Mucosa of rectum (tissue), 2 donors: ENCODE measurements around the gene WDR13.
"Not testable (repeated sequence)": the region's sequence is repeated elsewhere in the genome, so short reads cannot be mapped to it uniquely, and the experiment has no call there.

Experiments used
- H3K27ac ChIP-seq, 2 donors: one replicate each; pipeline ENCODE4 v1.7.0; 2013; ENCODE audit warnings: inconsistent platforms in 2 of 2, low read depth in 2 of 2, low read length in 2 of 2
- H3K27me3 ChIP-seq, 2 donors: one replicate each; pipeline ENCODE4 v1.7.0; 2013; ENCODE audit warnings: low read length in 2 of 2; ENCODE audit not compliant: control insufficient read depth in 2 of 2, insufficient read depth in 2 of 2
- H3K36me3 ChIP-seq, 2 donors: one replicate each; pipeline ENCODE4 v1.7.0; 2013; ENCODE audit warnings: low read length in 2 of 2; ENCODE audit not compliant: control insufficient read depth in 2 of 2, insufficient read depth in 2 of 2
- H3K4me1 ChIP-seq, 2 donors: one replicate each; pipeline ENCODE4 v1.7.0; 2013; ENCODE audit warnings: low read length in 2 of 2, mild to moderate bottlenecking in 1 of 2; ENCODE audit not compliant: control insufficient read depth in 2 of 2, insufficient read depth in 2 of 2
- H3K4me3 ChIP-seq, 2 donors: one replicate each; pipeline ENCODE4 v1.7.0; 2013; ENCODE audit warnings: low read length in 2 of 2
- H3K9ac ChIP-seq, 2 donors: one replicate each; pipeline ENCODE4 v1.7.0; 2013; ENCODE audit warnings: low read length in 2 of 2, low read depth in 1 of 2, mild to moderate bottlenecking in 1 of 2
- H3K9me3 ChIP-seq, 2 donors: one replicate each; pipeline ENCODE4 v1.7.0; 2013; ENCODE audit warnings: low read length in 2 of 2; ENCODE audit not compliant: control insufficient read depth in 2 of 2
- donor health status: healthy.
- donor health status: Normal muscosa, but diverticular disease.

WDR13 gene

DNA sequence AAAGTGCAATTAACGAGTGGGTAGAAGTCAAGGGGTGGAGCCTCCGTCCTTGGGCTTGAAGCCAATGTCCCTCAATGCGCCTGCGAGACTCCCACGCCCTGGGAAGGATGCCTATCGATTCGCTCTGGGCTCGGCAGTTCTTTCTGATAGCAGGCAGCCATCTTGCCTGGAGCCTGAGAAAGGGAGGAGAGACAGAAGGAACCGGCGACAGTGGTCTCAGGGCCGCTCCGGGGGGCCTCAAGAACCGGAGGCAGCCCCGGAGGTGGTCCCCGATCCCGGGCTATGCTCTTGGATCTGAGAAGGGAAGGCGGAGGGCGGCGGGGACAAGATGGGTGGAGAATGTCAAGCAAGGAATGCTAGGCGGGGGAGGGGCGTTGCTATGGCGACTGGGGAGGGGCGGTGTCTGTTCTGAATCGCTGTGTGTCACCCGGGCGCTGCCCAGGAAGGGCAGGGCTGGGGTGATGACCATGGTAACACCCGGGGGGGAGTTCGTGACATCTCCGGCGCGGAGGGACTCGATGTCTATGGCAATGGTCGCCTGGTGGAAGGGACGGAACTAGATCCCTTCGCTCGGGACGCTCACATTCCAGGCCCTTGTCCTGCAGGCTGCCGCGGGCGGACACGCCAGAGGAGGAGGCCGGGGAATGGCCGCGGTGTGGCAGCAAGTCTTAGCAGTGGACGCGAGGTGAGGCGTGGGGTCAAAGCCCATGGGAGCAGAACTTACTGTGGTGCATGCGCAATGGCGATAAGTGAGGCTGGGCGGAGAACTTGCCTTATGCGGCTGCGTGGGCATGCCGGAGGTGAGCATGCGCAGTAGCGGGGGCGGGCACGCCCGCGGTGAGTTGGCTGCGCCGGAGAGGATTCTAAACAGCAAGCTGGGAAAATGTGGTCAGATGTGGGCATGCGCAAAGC is at the start of gene WDR13:
Gene WDR13 (plus strand): TSS at position 140 of the 912 bp plus-strand sequence. CDS start 505 bp downstream, at position 645.
- H3K27ac ChIP-seq = peak within 1 kb of the TSS; percentile 99
- peak within 1 kb of the TSS; percentile 84 to 97 for H3K9ac ChIP-seq
- H3K9me3 ChIP-seq = no peaks in the 10 kb centered on the region
- H3K36me3 ChIP-seq = peaks cover 3 to 16% of the 10 kb centered on the region in 2 donors
- peak within 1 kb of the TSS; percentile 85 to 88 for H3K4me3 ChIP-seq
- no peaks in the 10 kb centered on the region for H3K27me3 ChIP-seq
- peaks cover 7 to 8% of the 10 kb centered on the region in 2 donors for H3K4me1 ChIP-seq

DNA sequence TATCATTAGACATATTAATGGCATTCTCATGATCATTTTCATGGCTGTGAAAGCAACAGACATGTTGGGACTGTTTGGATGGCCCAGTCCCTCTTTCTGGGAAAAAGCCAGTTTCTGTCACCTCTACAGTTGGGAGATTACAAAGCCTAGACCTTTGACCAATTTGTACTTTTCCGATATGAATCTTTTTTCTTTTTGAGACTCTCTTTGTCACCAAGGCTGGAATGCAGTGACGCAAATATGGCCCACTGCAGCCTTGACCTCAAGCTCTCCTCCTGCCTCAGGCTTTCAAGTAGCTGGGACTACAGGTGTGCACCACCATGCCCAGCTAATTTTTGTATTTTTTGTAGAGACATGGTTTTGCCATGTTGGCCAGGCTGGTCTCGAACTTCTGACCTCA is 48.4 kb upstream of the WDR13 start:
- Histone ChIP-seq H3K36me3 (peaks cover 3 to 4% of the 10 kb centered on the region in 2 donors), H3K27ac (no peak overlapping the region)

DNA sequence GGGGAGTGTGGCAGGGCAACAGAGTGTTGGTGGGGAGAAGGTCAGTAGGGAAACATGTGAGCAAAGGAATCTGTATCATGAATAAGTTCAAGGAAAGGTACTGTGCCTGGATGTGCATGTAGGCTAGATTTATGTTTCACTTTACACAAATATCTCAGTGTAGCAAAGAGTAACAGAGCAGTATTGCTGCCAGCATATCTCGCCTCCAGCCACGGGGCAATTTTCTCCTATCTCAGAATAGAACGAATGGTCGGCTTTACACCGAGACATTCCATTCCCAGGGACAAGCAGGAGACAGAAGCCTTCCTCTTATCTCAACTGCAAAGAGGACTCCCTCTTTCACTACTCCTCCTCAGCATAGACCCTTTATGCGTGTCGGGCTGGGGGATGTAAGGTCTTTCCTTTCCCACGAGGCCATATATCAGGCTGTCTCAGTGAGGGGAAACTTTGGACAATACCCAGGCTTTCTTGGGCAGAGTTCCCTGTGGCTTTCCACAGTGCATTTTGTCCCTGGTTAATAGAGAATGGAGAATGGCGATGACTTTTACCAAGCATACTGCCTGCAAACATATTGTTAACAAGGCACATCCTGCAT is 41.5 kb upstream of the WDR13 start:
- not testable (repeated sequence) for H3K9me3 ChIP-seq, H3K4me3 ChIP-seq, H3K27ac ChIP-seq, H3K9ac ChIP-seq, H3K4me1 ChIP-seq, H3K27me3 ChIP-seq
- peaks cover 14 to 28% of the 10 kb centered on the region in 2 donors for H3K36me3 ChIP-seq

More for the DNA sequence above, 48.4 kb upstream of the WDR13 start:
- Histone ChIP-seq H3K9me3 (no peaks in the 10 kb centered on the region), H3K4me3 (no peak overlapping the region), H3K27me3 (no peaks in the 10 kb centered on the region), H3K4me1 (no peaks in the 10 kb centered on the region), H3K9ac (no peak overlapping the region)

DNA sequence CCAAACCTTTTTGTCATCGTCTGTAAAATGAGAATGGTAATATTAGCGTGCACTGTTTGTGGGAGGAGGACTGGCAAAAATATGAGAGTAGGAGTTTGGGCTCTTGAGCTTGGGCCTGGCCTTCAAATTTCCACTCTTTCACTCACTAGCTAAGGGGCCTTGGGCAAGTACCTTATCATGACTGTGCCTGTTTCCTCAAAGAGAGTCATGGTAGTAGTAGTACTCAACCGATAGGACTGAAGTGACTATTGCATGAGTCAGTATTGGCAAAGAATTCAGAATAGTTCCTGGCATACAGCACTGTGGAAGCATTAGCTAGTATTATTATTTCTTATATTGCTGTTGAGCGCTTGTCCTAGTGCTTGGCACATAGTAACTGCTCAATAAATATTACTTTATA is 39.0 kb upstream of the WDR13 start:
- H3K27ac ChIP-seq = no peak overlapping the region
- H3K9me3 ChIP-seq = no peaks in the 10 kb centered on the region
- no peak overlapping the region for H3K4me3 ChIP-seq
- H3K36me3 ChIP-seq = peaks cover 14 to 35% of the 10 kb centered on the region in 2 donors
- no peaks in the 10 kb centered on the region for H3K4me1 ChIP-seq
- peaks cover 2 to 3% of the 10 kb centered on the region in 2 donors for H3K27me3 ChIP-seq
- no peak overlapping the region for H3K9ac ChIP-seq

DNA sequence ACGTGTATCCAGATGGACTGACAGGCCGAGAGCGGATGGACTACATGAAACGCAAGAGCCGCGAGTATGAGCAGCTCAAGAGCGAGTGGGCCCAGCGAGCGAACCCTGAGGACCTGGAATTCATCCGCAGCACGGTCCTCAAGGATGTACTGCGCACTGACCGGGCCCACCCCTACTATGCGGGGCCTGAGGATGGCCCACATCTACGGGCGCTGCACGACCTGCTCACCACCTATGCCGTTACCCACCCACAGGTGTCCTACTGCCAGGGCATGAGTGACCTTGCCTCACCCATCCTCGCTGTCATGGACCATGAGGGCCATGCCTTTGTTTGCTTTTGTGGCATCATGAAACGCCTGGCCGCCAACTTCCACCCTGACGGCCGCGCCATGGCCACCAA is 37.7 kb upstream of the WDR13 start:
- H3K9ac ChIP-seq = no peak overlapping the region
- H3K4me1 ChIP-seq = no peaks in the 10 kb centered on the region
- H3K9me3 ChIP-seq = no peaks in the 10 kb centered on the region
- no peak overlapping the region for H3K27ac ChIP-seq
- peaks cover 2 to 3% of the 10 kb centered on the region in 2 donors for H3K27me3 ChIP-seq
- H3K36me3 ChIP-seq = peaks cover 14 to 35% of the 10 kb centered on the region in 2 donors
- H3K4me3 ChIP-seq = no peak overlapping the region

DNA sequence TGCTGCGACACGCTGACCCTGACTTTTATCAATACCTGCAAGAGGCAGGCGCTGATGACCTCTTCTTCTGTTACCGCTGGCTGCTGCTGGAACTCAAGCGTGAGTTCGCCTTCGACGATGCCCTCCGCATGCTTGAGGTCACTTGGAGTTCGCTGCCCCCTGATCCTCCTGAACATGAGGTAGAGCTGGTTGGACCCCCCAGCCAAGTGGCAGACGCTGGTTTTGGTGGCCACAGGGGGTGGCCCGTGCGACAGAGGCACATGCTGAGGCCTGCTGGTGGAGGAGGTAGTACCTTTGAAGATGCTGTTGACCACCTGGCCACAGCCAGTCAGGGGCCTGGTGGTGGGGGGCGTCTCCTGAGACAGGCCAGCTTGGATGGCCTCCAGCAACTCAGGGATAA is 37.2 kb upstream of the WDR13 start:
- Histone ChIP-seq H3K27ac (no peak overlapping the region), H3K4me3 (no peak overlapping the region), H3K4me1 (no peaks in the 10 kb centered on the region), H3K9ac (no peak overlapping the region), H3K9me3 (no peaks in the 10 kb centered on the region), H3K27me3 (no peaks in the 10 kb centered on the region), H3K36me3 (peaks cover 11 to 31% of the 10 kb centered on the region in 2 donors)

DNA sequence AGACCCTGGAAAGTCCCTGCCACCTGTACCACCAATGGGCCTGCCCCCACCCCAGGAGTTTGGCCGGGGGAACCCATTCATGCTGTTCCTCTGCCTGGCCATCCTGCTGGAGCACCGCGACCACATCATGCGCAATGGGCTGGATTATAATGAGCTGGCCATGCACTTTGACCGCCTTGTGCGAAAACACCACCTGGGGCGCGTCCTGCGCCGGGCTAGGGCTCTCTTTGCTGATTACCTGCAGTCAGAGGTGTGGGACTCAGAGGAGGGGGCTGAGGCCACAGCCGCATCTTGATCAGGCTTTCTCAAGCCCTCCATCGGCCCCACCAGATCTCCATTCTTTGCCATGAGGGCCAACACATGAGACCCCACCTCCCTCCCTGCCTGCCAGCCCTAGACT is 36.6 kb upstream of the WDR13 start:
- H3K36me3 ChIP-seq = peaks cover 11 to 29% of the 10 kb centered on the region in 2 donors
- H3K4me1 ChIP-seq = no peaks in the 10 kb centered on the region
- H3K4me3 ChIP-seq = no peak overlapping the region
- H3K9ac ChIP-seq = no peak overlapping the region
- H3K27ac ChIP-seq = no peak overlapping the region
- H3K9me3 ChIP-seq = no peaks in the 10 kb centered on the region
- no peaks in the 10 kb centered on the region for H3K27me3 ChIP-seq

DNA sequence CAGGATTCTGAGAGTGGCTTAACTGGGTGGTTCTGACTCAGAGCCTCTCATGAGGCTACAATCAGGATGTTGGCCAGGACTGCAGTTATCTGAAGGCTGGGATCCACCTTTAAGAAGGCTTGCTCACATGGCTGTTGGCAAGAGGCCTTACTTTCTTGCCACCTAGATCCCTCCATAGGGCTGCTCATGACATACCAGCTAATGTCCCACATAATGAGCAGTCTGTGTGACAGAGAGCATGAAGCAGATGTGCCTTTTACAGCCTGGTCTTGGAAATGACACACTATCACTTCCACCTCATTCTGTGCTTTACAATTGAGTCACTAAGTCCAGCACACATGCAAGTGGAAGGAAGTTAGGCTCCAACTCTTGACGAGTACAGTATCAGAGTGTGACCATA is 27.3 kb upstream of the WDR13 start:
- H3K9ac ChIP-seq = no peak overlapping the region
- H3K4me3 ChIP-seq = no peak overlapping the region
- H3K27ac ChIP-seq = no peak overlapping the region
- no peaks in the 10 kb centered on the region for H3K4me1 ChIP-seq
- H3K27me3 ChIP-seq = no peaks in the 10 kb centered on the region
- no peaks in the 10 kb centered on the region for H3K9me3 ChIP-seq
- no peaks in the 10 kb centered on the region for H3K36me3 ChIP-seq

DNA sequence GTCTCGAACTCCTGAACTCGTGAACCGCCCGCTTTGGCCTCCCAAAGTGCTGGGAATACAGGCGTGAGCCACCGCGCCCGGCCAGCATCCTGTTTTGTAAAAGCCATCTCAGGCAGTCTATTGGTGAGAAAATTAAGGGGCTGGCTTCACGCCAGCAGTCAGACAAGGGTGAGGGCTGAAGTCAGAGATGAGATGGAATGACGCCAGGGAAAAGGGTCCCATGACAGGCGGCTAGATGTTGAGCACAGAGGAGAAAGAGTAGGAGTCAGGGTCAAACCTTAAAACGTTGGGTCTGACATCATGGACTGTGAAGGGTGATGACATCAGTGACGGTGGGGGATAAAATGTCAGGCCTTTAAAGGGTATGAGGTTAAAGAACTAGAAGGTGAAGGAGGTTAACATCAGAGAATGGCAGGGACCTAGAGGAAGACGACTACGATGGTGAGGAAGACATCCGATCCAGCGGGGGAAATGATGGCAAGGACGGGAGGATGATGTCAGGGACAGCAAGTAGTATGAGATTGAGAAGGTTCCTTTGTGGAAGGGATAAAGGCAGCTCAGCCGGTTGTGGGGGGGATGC is 23.5 kb upstream of the WDR13 start:
- peak overlapping the region; percentile 80 to 86 for H3K4me3 ChIP-seq
- H3K9ac ChIP-seq = peak overlapping the region; percentile 74 to 89
- no peaks in the 10 kb centered on the region for H3K9me3 ChIP-seq
- H3K4me1 ChIP-seq = peaks cover 14 to 15% of the 10 kb centered on the region in 2 donors
- peaks cover 22 to 26% of the 10 kb centered on the region in 2 donors for H3K36me3 ChIP-seq
- no peaks in the 10 kb centered on the region for H3K27me3 ChIP-seq
- peak overlapping the region; percentile 98 for H3K27ac ChIP-seq
